H1 (cell line): ENCODE results near the gene SEC16A.
A peak's percentile ranks its signal among the peaks of the same experiment; 100 is the strongest.

Experiments
- CBX8 ChIP-seq: fragments of 300-800, 300-1000 bp; sonication (generic); IDR thresholded peaks from 2 replicates; pipeline ENCODE4 v1.7.1; 2016; ENCODE audit warnings: low read depth, low read length, borderline replicate concordance
- CEBPB ChIP-seq: IDR thresholded peaks from 2 replicates; pipeline ENCODE4 v1.6.1; 2012; ENCODE audit warnings: low read depth, low read length
- CHD2 ChIP-seq: IDR thresholded peaks from 2 replicates; pipeline ENCODE4 v1.6.1; 2012; ENCODE audit warnings: low read length, improper control_type of control experiment
- EP300 ChIP-seq, 2 experiments: IDR thresholded peaks; 1 replicate in 1 of 2; 2 replicates in 1 of 2; pipeline ENCODE4 v1.6.1; 2011 to 2012; ENCODE audit warnings: low read depth in 2 of 2, low read length in 2 of 2, mild to moderate bottlenecking in 2 of 2, borderline replicate concordance in 1 of 2, inconsistent platforms in 1 of 2, moderate library complexity in 1 of 2
- HDAC6 ChIP-seq: IDR thresholded peaks from one replicate; pipeline ENCODE4 v1.7.1; 2012; ENCODE audit warnings: low read depth, mild to moderate bottlenecking, inconsistent platforms, low read length, moderate library complexity
- JUN ChIP-seq: IDR thresholded peaks from 2 replicates; pipeline ENCODE4 v1.6.1; 2011; ENCODE audit warnings: low read depth, mild to moderate bottlenecking, improper control_type of control experiment, low read length
- POU5F1 ChIP-seq: IDR thresholded peaks from 2 replicates; pipeline ENCODE4 v1.6.1; 2011; ENCODE audit warnings: low read depth, mild to moderate bottlenecking, low read length, moderate library complexity
- RAD21 ChIP-seq, 2 experiments: IDR thresholded peaks in 1 of 2; conservative IDR thresholded peaks in 1 of 2; 2 replicates each; pipeline ENCODE4 v1.6.1; 2011; ENCODE audit warnings: low read depth in 2 of 2, low read length in 2 of 2, improper control_type of control experiment in 1 of 2, inconsistent platforms in 1 of 2, mild to moderate bottlenecking in 1 of 2, moderate library complexity in 1 of 2
- SIX5 ChIP-seq: IDR thresholded peaks from 2 replicates; pipeline ENCODE4 v1.6.1; 2011; ENCODE audit warnings: mild to moderate bottlenecking, low read depth, low read length
- SP1 ChIP-seq: IDR thresholded peaks from 2 replicates; pipeline ENCODE4 v1.6.1; 2011; ENCODE audit warnings: low read depth, low read length
- TF ChIP-seq, protein P1 (sequence below), 3 experiments: IDR thresholded peaks; 1 replicate in 2 of 3; 2 replicates in 1 of 3; pipeline versions ENCODE4 v1.5.1 to v1.6.1; 2011; ENCODE audit warnings: low read length in 3 of 3, mild to moderate bottlenecking in 3 of 3, inconsistent platforms in 2 of 3, low read depth in 1 of 3, moderate library complexity in 1 of 3; ENCODE audit not compliant: insufficient read depth in 1 of 3; ENCODE audit errors: control extremely low read depth in 1 of 3
- TF ChIP-seq, protein P2 (sequence below): IDR thresholded peaks from 2 replicates; pipeline ENCODE4 v1.6.1; 2012; ENCODE audit warnings: low read length, inconsistent platforms
- TF ChIP-seq, protein P3 (sequence below): IDR thresholded peaks from 2 replicates; pipeline ENCODE4 v1.6.1; 2011; ENCODE audit warnings: low read depth, mild to moderate bottlenecking, low read length; ENCODE audit not compliant: insufficient read depth
- TF ChIP-seq, protein P4 (sequence below): IDR thresholded peaks from 2 replicates; pipeline ENCODE4 v1.6.1; 2011; ENCODE audit warnings: low read length, improper control_type of control experiment

DNA sequence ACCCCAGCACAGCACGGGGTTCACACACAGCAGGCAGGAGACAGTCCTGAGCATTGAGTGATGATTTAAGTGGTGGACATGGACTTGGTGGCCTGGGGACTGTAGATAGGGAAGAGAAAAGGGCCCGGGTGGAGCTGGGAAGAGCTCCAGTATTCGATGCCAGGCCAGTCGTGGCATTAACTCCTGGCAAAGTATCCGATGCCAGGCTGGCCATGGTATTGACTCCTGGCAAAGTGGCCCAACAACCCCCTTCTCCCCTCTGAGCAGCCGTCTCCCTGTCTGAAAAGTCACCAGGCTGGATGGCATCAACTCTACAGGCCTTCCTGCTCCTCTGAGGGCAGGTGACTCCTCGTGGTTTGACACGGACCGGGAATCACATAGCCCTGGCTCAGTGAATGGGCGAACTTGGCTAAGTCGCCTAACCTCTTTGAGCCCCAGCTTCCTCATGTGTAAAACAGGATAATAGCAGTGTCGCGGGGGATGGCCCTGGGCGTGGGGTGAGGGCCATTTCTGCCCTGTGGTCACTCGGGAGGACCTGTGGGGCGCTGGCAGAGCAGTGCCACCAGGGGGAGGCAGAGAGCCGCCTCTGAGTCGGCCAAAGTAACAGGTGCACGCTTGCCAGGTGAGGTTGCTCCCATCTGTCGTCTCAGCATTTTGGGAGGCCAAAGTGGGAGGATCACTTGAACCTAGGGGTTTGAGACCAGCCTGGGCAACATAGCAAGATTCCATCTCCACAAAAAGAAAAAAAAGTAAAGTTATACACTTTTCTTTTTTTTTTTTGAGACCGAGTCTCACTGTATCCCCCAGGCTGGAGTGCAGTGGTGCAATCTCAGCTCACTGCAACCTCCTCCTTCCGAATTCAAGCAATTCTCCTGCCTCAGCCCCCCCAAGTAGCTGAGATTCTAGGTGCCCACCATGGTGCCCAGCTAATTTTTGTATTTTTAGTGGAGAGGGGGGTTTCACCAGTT is 5.7 kb upstream of the SEC16A start:
- TF ChIP-seq, protein P1, sequence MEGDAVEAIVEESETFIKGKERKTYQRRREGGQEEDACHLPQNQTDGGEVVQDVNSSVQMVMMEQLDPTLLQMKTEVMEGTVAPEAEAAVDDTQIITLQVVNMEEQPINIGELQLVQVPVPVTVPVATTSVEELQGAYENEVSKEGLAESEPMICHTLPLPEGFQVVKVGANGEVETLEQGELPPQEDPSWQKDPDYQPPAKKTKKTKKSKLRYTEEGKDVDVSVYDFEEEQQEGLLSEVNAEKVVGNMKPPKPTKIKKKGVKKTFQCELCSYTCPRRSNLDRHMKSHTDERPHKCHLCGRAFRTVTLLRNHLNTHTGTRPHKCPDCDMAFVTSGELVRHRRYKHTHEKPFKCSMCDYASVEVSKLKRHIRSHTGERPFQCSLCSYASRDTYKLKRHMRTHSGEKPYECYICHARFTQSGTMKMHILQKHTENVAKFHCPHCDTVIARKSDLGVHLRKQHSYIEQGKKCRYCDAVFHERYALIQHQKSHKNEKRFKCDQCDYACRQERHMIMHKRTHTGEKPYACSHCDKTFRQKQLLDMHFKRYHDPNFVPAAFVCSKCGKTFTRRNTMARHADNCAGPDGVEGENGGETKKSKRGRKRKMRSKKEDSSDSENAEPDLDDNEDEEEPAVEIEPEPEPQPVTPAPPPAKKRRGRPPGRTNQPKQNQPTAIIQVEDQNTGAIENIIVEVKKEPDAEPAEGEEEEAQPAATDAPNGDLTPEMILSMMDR (IDR thresholded peaks at IDR 0.05; ENCODE audit: control extremely low read depth in 1 of 3, insufficient read depth in 1 of 3, low read depth in 1 of 3, low read length in 3 of 3), result peak in 2 of 3 experiments; percentile 94 to 95; a peak in 3 of 4 replicates
- no peak for TF ChIP-seq SP1
- TF ChIP-seq HDAC6, result no peak
- TF ChIP-seq CEBPB, result no peak
- TF ChIP-seq, protein P2, sequence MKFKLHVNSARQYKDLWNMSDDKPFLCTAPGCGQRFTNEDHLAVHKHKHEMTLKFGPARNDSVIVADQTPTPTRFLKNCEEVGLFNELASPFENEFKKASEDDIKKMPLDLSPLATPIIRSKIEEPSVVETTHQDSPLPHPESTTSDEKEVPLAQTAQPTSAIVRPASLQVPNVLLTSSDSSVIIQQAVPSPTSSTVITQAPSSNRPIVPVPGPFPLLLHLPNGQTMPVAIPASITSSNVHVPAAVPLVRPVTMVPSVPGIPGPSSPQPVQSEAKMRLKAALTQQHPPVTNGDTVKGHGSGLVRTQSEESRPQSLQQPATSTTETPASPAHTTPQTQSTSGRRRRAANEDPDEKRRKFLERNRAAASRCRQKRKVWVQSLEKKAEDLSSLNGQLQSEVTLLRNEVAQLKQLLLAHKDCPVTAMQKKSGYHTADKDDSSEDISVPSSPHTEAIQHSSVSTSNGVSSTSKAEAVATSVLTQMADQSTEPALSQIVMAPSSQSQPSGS, result no peak
- TF ChIP-seq CHD2, result no peak
- TF ChIP-seq EP300 (IDR thresholded peaks at IDR 0.05; ENCODE audit: borderline replicate concordance in 1 of 2, low read depth in 2 of 2, low read length in 2 of 2), result no peak
- TF ChIP-seq POU5F1, result no peak
- TF ChIP-seq, protein P3, sequence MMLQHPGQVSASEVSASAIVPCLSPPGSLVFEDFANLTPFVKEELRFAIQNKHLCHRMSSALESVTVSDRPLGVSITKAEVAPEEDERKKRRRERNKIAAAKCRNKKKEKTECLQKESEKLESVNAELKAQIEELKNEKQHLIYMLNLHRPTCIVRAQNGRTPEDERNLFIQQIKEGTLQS, result no peak
- no peak for TF ChIP-seq JUN
- no peak for TF ChIP-seq CBX8
- TF ChIP-seq, protein P4, sequence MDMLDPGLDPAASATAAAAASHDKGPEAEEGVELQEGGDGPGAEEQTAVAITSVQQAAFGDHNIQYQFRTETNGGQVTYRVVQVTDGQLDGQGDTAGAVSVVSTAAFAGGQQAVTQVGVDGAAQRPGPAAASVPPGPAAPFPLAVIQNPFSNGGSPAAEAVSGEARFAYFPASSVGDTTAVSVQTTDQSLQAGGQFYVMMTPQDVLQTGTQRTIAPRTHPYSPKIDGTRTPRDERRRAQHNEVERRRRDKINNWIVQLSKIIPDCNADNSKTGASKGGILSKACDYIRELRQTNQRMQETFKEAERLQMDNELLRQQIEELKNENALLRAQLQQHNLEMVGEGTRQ, result no peak
- peak; percentile 94 to 95 for TF ChIP-seq RAD21 (IDR thresholded peaks at IDR 0.05 in 1 of 2, conservative IDR thresholded peaks at IDR 0.05 in 1 of 2; ENCODE audit: low read depth in 2 of 2, low read length in 2 of 2)
- TF ChIP-seq SIX5, result no peak
